ENCODE data around the gene ZCCHC24.
A peak's percentile ranks its signal among the peaks of the same experiment; 100 is the strongest.

The ZCCHC24 gene

DNA sequence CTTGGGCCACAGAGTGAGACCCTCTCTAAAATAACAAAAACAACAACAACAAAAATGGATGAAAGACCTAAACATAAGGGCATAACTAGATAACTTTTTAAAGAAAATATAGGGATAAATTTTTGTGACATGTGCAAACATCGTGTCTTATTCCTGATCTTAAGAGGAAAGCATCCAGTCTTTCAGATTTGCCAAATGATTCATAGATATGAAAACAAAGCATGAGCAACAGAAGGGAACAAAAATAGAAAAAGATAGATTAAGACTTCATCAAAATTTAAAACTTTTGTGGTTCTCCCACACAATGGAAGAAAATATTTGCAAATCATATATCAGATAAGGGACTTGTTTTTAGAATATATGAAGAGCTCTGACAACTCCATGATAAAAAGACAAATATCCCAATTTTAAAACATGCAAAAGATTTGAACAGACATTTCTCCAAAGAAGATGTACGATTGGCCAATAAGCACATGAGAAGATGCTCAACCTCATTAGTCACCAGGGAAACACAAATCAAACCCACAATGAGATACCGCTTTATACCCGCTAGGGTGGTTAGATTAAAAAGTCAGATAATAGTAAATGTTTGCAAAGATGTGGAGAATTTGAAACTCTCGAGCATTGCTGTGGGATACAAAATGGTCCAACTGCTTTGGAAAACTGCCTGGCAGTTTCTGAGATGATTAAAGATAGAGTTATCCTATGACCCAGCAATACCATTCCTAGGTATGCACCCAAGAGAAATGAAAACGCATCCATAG lies 77.8 kb downstream of the ZCCHC24 start:
- H2BK120ac ChIP-seq (ENCODE audit: low read depth, low read length): no peak overlapping the region
- DNase-seq: no peak
- peaks cover 15% of the 10 kb centered on the region for H3K9me3 ChIP-seq (ENCODE audit: control insufficient read depth, low read length)
- H2AK5ac ChIP-seq (ENCODE audit: low read length, severe bottlenecking): no peak overlapping the region
- H3K36me3 ChIP-seq (ENCODE audit: control insufficient read depth in 1 of 2, insufficient read depth in 2 of 2, low read depth in 1 of 2, low read length in 2 of 2): no peaks in the 10 kb centered on the region
- H3K27ac ChIP-seq (ENCODE audit: low read length, poor library complexity, severe bottlenecking): no peak overlapping the region
- no peaks in the 10 kb centered on the region for H3K27me3 ChIP-seq (ENCODE audit: control insufficient read depth in 1 of 2, insufficient read depth in 1 of 2, low read length in 2 of 2)
- no peak overlapping the region for H3K18ac ChIP-seq (ENCODE audit: low read depth in 1 of 2, low read length in 2 of 2)
- H3K23ac ChIP-seq (ENCODE audit: low read length in 2 of 2): no peak overlapping the region
- WGBS: 92% methylated on average over 5 of the region's 6 CpGs
- no peak overlapping the region for H3K4me3 ChIP-seq (ENCODE audit: insufficient read depth in 1 of 2, low read depth in 1 of 2, low read length in 2 of 2)
- H3K4me2 ChIP-seq (ENCODE audit: low read length, poor library complexity, severe bottlenecking): no peak overlapping the region
- no peak overlapping the region for H4K8ac ChIP-seq (ENCODE audit: low read length)
- no peak overlapping the region for H2BK5ac ChIP-seq (ENCODE audit: low read depth, low read length, poor library complexity, severe bottlenecking)
- no peak overlapping the region for H2BK12ac ChIP-seq (ENCODE audit: low read length in 2 of 2)
- no peak overlapping the region for H3K4ac ChIP-seq (ENCODE audit: low read depth in 1 of 2, low read length in 2 of 2)
- no peak overlapping the region for H3K14ac ChIP-seq (ENCODE audit: low read length in 2 of 2)
- no peaks in the 10 kb centered on the region for H3K4me1 ChIP-seq (ENCODE audit: control insufficient read depth, insufficient read depth, low read depth, low read length)
- H4K91ac ChIP-seq (ENCODE audit: low read length): no peak overlapping the region
- H3K79me1 ChIP-seq (replicated peaks; ENCODE audit: low read length, poor library complexity, severe bottlenecking): no peaks in the 10 kb centered on the region
- peak overlapping the region; percentile 3 for H3K9ac ChIP-seq (ENCODE audit: low read length)
- H2BK15ac ChIP-seq (ENCODE audit: low read depth, poor library complexity, severe bottlenecking): no peak overlapping the region
- no peak overlapping the region for H2AFZ ChIP-seq (ENCODE audit: low read depth, low read length)

- no peak for DNase-seq
- Histone ChIP-seq H2BK120ac (ENCODE audit: low read depth, low read length) (no peak overlapping the region), H2BK5ac (ENCODE audit: low read depth, low read length, poor library complexity, severe bottlenecking) (no peak overlapping the region), H3K23ac (ENCODE audit: low read length in 2 of 2) (no peak overlapping the region), H3K9ac (ENCODE audit: low read length) (no peak overlapping the region), H3K36me3 (ENCODE audit: control insufficient read depth in 1 of 2, insufficient read depth in 2 of 2, low read depth in 1 of 2, low read length in 2 of 2) (peaks cover 0 to 6% of the 10 kb centered on the region in 2 experiments), H2AFZ (ENCODE audit: low read depth, low read length) (no peak overlapping the region), H4K8ac (ENCODE audit: low read length) (no peak overlapping the region), H3K27ac (ENCODE audit: low read length, poor library complexity, severe bottlenecking) (no peak overlapping the region), H2BK15ac (ENCODE audit: low read depth, poor library complexity, severe bottlenecking) (no peak overlapping the region), H2AK5ac (ENCODE audit: low read length, severe bottlenecking) (no peak overlapping the region), H2BK12ac (ENCODE audit: low read length in 2 of 2) (no peak overlapping the region), H3K4ac (ENCODE audit: low read depth in 1 of 2, low read length in 2 of 2) (no peak overlapping the region), H3K9me3 (ENCODE audit: control insufficient read depth, low read length) (peaks cover 6% of the 10 kb centered on the region), H3K18ac (ENCODE audit: low read depth in 1 of 2, low read length in 2 of 2) (no peak overlapping the region), H3K4me2 (ENCODE audit: low read length, poor library complexity, severe bottlenecking) (no peak overlapping the region), H3K4me3 (ENCODE audit: insufficient read depth in 1 of 2, low read depth in 1 of 2, low read length in 2 of 2) (no peak overlapping the region), H3K79me1 (replicated peaks; ENCODE audit: low read length, poor library complexity, severe bottlenecking) (no peaks in the 10 kb centered on the region), H3K4me1 (ENCODE audit: control insufficient read depth, insufficient read depth, low read depth, low read length) (no peaks in the 10 kb centered on the region), H4K91ac (ENCODE audit: low read length) (no peak overlapping the region), H3K27me3 (ENCODE audit: control insufficient read depth in 1 of 2, insufficient read depth in 1 of 2, low read length in 2 of 2) (no peaks in the 10 kb centered on the region), H3K14ac (ENCODE audit: low read length in 2 of 2) (no peak overlapping the region)
- WGBS: 90% methylated on average over 2 of the region's 4 CpGs
These were observed 83.6 kb downstream of the ZCCHC24 start for GRCh38 chr10:79361726-79362397.

DNA sequence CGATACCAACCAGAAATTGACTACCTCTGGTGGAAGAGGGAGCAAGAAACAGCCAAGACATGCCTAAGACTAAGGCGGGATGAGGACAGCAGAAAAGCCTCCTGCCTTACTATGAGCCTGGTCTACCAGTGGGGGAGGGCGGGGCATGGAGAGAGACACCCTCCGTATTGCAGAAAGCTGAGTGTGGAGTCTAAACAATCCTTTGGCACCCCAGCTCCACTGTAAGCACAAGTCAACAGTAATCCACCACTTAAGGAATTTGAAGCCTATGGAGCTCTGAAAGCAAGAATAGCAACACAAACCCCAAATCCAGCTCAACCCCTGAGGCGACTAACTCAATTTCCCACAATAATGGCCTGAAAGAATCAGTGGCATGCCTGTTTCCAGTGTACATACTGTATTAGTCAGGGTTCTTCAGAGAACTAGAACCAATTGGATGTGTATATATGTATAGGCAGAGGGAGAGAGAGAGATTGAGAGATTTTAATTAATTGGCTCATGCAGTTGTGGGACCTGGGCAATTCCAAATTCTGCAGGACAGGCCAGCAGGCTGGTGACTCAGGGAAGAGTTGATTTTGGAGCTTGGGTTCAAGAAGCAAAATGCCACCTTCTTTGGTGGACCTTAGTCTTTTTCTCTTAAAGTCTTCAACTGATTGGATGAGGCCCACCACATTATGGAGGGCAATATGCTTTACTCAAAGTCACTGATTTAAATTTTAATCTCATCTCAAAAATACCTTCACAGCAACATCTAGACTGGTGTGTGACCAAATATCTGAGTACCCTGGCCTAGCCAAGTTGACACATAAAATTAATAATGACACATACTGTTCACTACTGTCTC lies 84.7 kb downstream of the ZCCHC24 start:
- Histone ChIP-seq H2BK5ac (ENCODE audit: low read depth, low read length, poor library complexity, severe bottlenecking) (no peak overlapping the region), H2BK15ac (ENCODE audit: low read depth, poor library complexity, severe bottlenecking) (no peak overlapping the region), H3K27ac (ENCODE audit: low read length, poor library complexity, severe bottlenecking) (no peak overlapping the region), H3K9me3 (ENCODE audit: control insufficient read depth, low read length) (peaks cover 6% of the 10 kb centered on the region), H3K18ac (ENCODE audit: low read depth in 1 of 2, low read length in 2 of 2) (no peak overlapping the region), H4K91ac (ENCODE audit: low read length) (no peak overlapping the region), H3K4me3 (ENCODE audit: insufficient read depth in 1 of 2, low read depth in 1 of 2, low read length in 2 of 2) (no peak overlapping the region), H2BK12ac (ENCODE audit: low read length in 2 of 2) (no peak overlapping the region), H3K14ac (ENCODE audit: low read length in 2 of 2) (no peak overlapping the region), H2BK120ac (ENCODE audit: low read depth, low read length) (no peak overlapping the region), H3K79me1 (replicated peaks; ENCODE audit: low read length, poor library complexity, severe bottlenecking) (peaks cover 2% of the 10 kb centered on the region), H3K4ac (ENCODE audit: low read depth in 1 of 2, low read length in 2 of 2) (no peak overlapping the region), H3K9ac (ENCODE audit: low read length) (no peak overlapping the region), H2AFZ (ENCODE audit: low read depth, low read length) (no peak overlapping the region), H3K23ac (ENCODE audit: low read length in 2 of 2) (no peak overlapping the region), H3K27me3 (ENCODE audit: control insufficient read depth in 1 of 2, insufficient read depth in 1 of 2, low read length in 2 of 2) (no peaks in the 10 kb centered on the region), H4K8ac (ENCODE audit: low read length) (no peak overlapping the region), H3K4me1 (ENCODE audit: control insufficient read depth, insufficient read depth, low read depth, low read length) (no peaks in the 10 kb centered on the region), H2AK5ac (ENCODE audit: low read length, severe bottlenecking) (no peak overlapping the region), H3K4me2 (ENCODE audit: low read length, poor library complexity, severe bottlenecking) (no peak overlapping the region), H3K36me3 (ENCODE audit: control insufficient read depth in 1 of 2, insufficient read depth in 2 of 2, low read depth in 1 of 2, low read length in 2 of 2) (peaks cover 3 to 13% of the 10 kb centered on the region in 2 experiments)
- WGBS: 89% methylated on average over 4 of the region's 5 CpGs
- DNase-seq: no peak
